ENCODE data around the gene APLP2. TPM values are rescaled to one million over a fixed set of nuclear protein-coding genes. Genes with fewer than 3 reads are reported as not detected.

Gene APLP2
- total and polyA plus RNA-seq, 2 of the 13 experiments (the other 11 are each of a cell fraction or from before 2014, with no cell fraction given), result 315 to 594 TPM

- TF ChIP-seq KLF6 (CRISPR knock-in tag; IDR thresholded peaks at IDR 0.05) (0 out of 2 replicates have a peak, but pooled peaks have one; percentile 59), BORCS8-MEF2B (CRISPR knock-in tag; IDR thresholded peaks at IDR 0.05) (peak; percentile 52; the same call in 1 of the 2 replicates), PREB (CRISPR knock-in tag; IDR thresholded peaks at IDR 0.05) (no peak), HOXA3 (CRISPR knock-in tag; IDR thresholded peaks at IDR 0.05) (peak; percentile 44; the same call in 1 of the 2 replicates), KDM3A (CRISPR knock-in tag; IDR thresholded peaks at IDR 0.05; ENCODE audit: low read depth) (no peak), NR2F6 (IDR thresholded peaks at IDR 0.05) (no peak), NR2F6 (CRISPR knock-in tag; IDR thresholded peaks at IDR 0.05) (peak; percentile 26; the same call in 1 of the 2 replicates), SMAD9 (CRISPR knock-in tag; IDR thresholded peaks at IDR 0.05) (peak; percentile 88), SIX1 (CRISPR knock-in tag; IDR thresholded peaks at IDR 0.05; ENCODE audit: borderline replicate concordance) (no peak), IRF1 (CRISPR knock-in tag; IDR thresholded peaks at IDR 0.05; ENCODE audit: low read depth) (no peak), SKI (IDR thresholded peaks at IDR 0.05; ENCODE audit: partially characterized antibody) (peak; percentile 34), SPEN (CRISPR knock-in tag; IDR thresholded peaks at IDR 0.05; ENCODE audit: low read depth) (peak; percentile 56; the same call in 1 of the 2 replicates), PHF21A (CRISPR knock-in tag; IDR thresholded peaks at IDR 0.05) (no peak), ZNF331 (CRISPR knock-in tag; IDR thresholded peaks at IDR 0.05) (0 out of 2 replicates have a peak, but pooled peaks have one; percentile 25), ZNF790 (CRISPR knock-in tag; IDR thresholded peaks at IDR 0.05; ENCODE audit: borderline replicate concordance) (peak; percentile 55; the same call in 1 of the 2 replicates), YEATS4 (CRISPR knock-in tag; IDR thresholded peaks at IDR 0.05; ENCODE audit: borderline replicate concordance) (0 out of 2 replicates have a peak, but pooled peaks have one; percentile 39), DBP (CRISPR knock-in tag; IDR thresholded peaks at IDR 0.05; ENCODE audit: not compliant biosample characterization) (peak; percentile 65), ZNF225 (CRISPR knock-in tag; IDR thresholded peaks at IDR 0.05) (no peak), ZGPAT (CRISPR knock-in tag; IDR thresholded peaks at IDR 0.05) (peak; percentile 59; the same call in 1 of the 2 replicates), HOXA5 (CRISPR knock-in tag; IDR thresholded peaks at IDR 0.05) (peak; percentile 84), KLF13 (CRISPR knock-in tag; IDR thresholded peaks at IDR 0.05) (no peak), RAD21 (CRISPR knock-in tag; IDR thresholded peaks at IDR 0.05) (peak; percentile 57), ZNF670 (CRISPR knock-in tag; IDR thresholded peaks at IDR 0.05; ENCODE audit: borderline replicate concordance) (peak; percentile 29; the same call in 1 of the 2 replicates), ZNF747 (CRISPR knock-in tag; IDR thresholded peaks at IDR 0.05; ENCODE audit: borderline replicate concordance) (0 out of 2 replicates have a peak, but pooled peaks have one; percentile 10), CREM (IDR thresholded peaks at IDR 0.05) (peak; percentile 71), CREM (CRISPR knock-in tag; IDR thresholded peaks at IDR 0.05) (no peak), ZNF782 (CRISPR knock-in tag; IDR thresholded peaks at IDR 0.05; ENCODE audit: borderline replicate concordance) (0 out of 2 replicates have a peak, but pooled peaks have one; percentile 51), ZNF441 (CRISPR knock-in tag; IDR thresholded peaks at IDR 0.05; ENCODE audit: borderline replicate concordance) (peak; percentile 43; the same call in 1 of the 2 replicates), ZNF205 (CRISPR knock-in tag; IDR thresholded peaks at IDR 0.05) (no peak; the same call in 1 of the 2 replicates), CCDC6 (CRISPR knock-in tag; IDR thresholded peaks at IDR 0.05) (0 out of 2 replicates have a peak, but pooled peaks have one; percentile 53)
Measured at GRCh38 chr11:130069659-130070108, at the start of gene APLP2 (continued).

Data from HepG2 (cell line).